Ectodermal cell (in vitro differentiated cells): Measurements from ENCODE around the gene LSM11.

ENCODE experiments used
- H3K27ac ChIP-seq: 2 replicates; pipeline ENCODE4 v1.7.0; 2013; ENCODE audit warnings: mild to moderate bottlenecking, low read depth, low read length; ENCODE audit not compliant: insufficient read depth, poor library complexity, severe bottlenecking
- H3K27me3 ChIP-seq: 2 replicates; pipeline ENCODE4 v1.7.0; 2013; ENCODE audit warnings: mild to moderate bottlenecking, low read length; ENCODE audit not compliant: insufficient read depth, control insufficient read depth, poor library complexity, severe bottlenecking
- H3K36me3 ChIP-seq: one replicate; pipeline ENCODE4 v1.7.0; 2013; ENCODE audit warnings: low read length; ENCODE audit not compliant: control insufficient read depth, insufficient read depth
- H3K4me1 ChIP-seq: one replicate; pipeline ENCODE4 v1.7.0; 2013; ENCODE audit warnings: low read length; ENCODE audit not compliant: control insufficient read depth, insufficient read depth
- H3K4me3 ChIP-seq: 2 replicates; pipeline ENCODE4 v1.7.0; 2013; ENCODE audit warnings: low read depth, low read length, control low read depth; ENCODE audit not compliant: insufficient read depth
- H3K9me3 ChIP-seq: 2 replicates; pipeline ENCODE4 v1.7.0; 2013; ENCODE audit warnings: mild to moderate bottlenecking, low read length, moderate library complexity; ENCODE audit not compliant: control insufficient read depth
- WGBS, 2 experiments: methylation state at CpG; one replicate each; pipeline ENCODE4 v1.1.7; 2013; ENCODE audit warnings: missing lambda C conversion rate in 2 of 2; 5-methylcytosine and 5-hydroxymethylcytosine counted together

Gene LSM11

GRCh38 chr5:157732596-157733262, 10.8 kb upstream of the LSM11 start:
- no peaks in the 10 kb centered on the region for H3K4me1 ChIP-seq
- H3K9me3 ChIP-seq: no peaks in the 10 kb centered on the region
- WGBS, 2 experiments: 93 to 95% methylated on average over 7 to 8 of the region's 8 CpGs
- peaks cover 17% of the 10 kb centered on the region for H3K36me3 ChIP-seq
- no peaks in the 10 kb centered on the region for H3K27me3 ChIP-seq
- no peak overlapping the region for H3K27ac ChIP-seq
- H3K4me3 ChIP-seq: no peak overlapping the region

GRCh38 chr5:157734436-157734835, 9.1 kb upstream of the LSM11 start:
- Histone ChIP-seq H3K27me3 (no peaks in the 10 kb centered on the region), H3K9me3 (no peaks in the 10 kb centered on the region), H3K27ac (no peak overlapping the region), H3K36me3 (peaks cover 25% of the 10 kb centered on the region), H3K4me1 (no peaks in the 10 kb centered on the region), H3K4me3 (no peak overlapping the region)
- WGBS, 2 experiments: 93 to 96% methylated on average over 7 of the region's 7 CpGs

GRCh38 chr5:157735991-157736390, 7.5 kb upstream of the LSM11 start:
- Histone ChIP-seq H3K27ac (no peak overlapping the region), H3K36me3 (peaks cover 25% of the 10 kb centered on the region), H3K4me3 (no peak overlapping the region), H3K4me1 (no peaks in the 10 kb centered on the region), H3K9me3 (no peaks in the 10 kb centered on the region), H3K27me3 (no peaks in the 10 kb centered on the region)
- 94 to 95% methylated on average over 6 of the region's 6 CpGs for WGBS, 2 experiments

- Histone ChIP-seq H3K4me3 (no peak overlapping the region), H3K9me3 (no peaks in the 10 kb centered on the region), H3K27ac (no peak overlapping the region), H3K36me3 (peaks cover 20% of the 10 kb centered on the region), H3K27me3 (peaks cover 7% of the 10 kb centered on the region), H3K4me1 (peaks cover 2% of the 10 kb centered on the region)
- 92% methylated on average over 11 to 12 of the region's 12 CpGs for WGBS, 2 experiments
Measured at GRCh38 chr5:157739388-157740228, 3.9 kb upstream of the LSM11 start.

GRCh38 chr5:157740229-157740610, 3.3 kb upstream of the LSM11 start:
- 61 to 71% methylated on average over 3 of the region's 3 CpGs for WGBS, 2 experiments

GRCh38 chr5:157741131-157741530, 2.4 kb upstream of the LSM11 start:
- Histone ChIP-seq H3K4me1 (peaks cover 7% of the 10 kb centered on the region), H3K9me3 (no peaks in the 10 kb centered on the region), H3K4me3 (no peak overlapping the region), H3K27ac (no peak overlapping the region), H3K27me3 (peaks cover 12% of the 10 kb centered on the region), H3K36me3 (peaks cover 14% of the 10 kb centered on the region)
- 91 to 94% methylated on average over 3 to 4 of the region's 4 CpGs for WGBS, 2 experiments

More at GRCh38 chr5:157740229-157740610, 3.3 kb upstream of the LSM11 start:
- Histone ChIP-seq H3K36me3 (peaks cover 20% of the 10 kb centered on the region), H3K4me3 (no peak overlapping the region), H3K27ac (no peak overlapping the region), H3K4me1 (peaks cover 7% of the 10 kb centered on the region), H3K27me3 (peaks cover 12% of the 10 kb centered on the region), H3K9me3 (no peaks in the 10 kb centered on the region)

- no peaks in the 10 kb centered on the region for H3K9me3 ChIP-seq
- peaks cover 12% of the 10 kb centered on the region for H3K27me3 ChIP-seq
- peaks cover 7% of the 10 kb centered on the region for H3K4me1 ChIP-seq
- peak overlapping the region; percentile 70 for H3K4me3 ChIP-seq
- H3K36me3 ChIP-seq: peaks cover under 1% of the 10 kb centered on the region
- no peak overlapping the region for H3K27ac ChIP-seq
- 14% methylated on average over 56 of the region's 56 CpGs for WGBS, 2 experiments
Measured at GRCh38 chr5:157744051-157745011, 819 bp downstream of the LSM11 start.

- H3K4me1 ChIP-seq: peaks cover 7% of the 10 kb centered on the region
- peak overlapping the region; percentile 70 for H3K4me3 ChIP-seq
- peaks cover 12% of the 10 kb centered on the region for H3K27me3 ChIP-seq
- no peak overlapping the region for H3K27ac ChIP-seq
- H3K36me3 ChIP-seq: no peaks in the 10 kb centered on the region
- H3K9me3 ChIP-seq: no peaks in the 10 kb centered on the region
- WGBS, 2 experiments: 87 to 91% methylated on average over 4 of the region's 4 CpGs
Measured at GRCh38 chr5:157745041-157745456, 1.5 kb downstream of the LSM11 start.

- Histone ChIP-seq H3K27ac (no peak overlapping the region), H3K4me3 (no peak overlapping the region), H3K27me3 (peaks cover 12% of the 10 kb centered on the region), H3K36me3 (no peaks in the 10 kb centered on the region), H3K9me3 (no peaks in the 10 kb centered on the region), H3K4me1 (peaks cover 7% of the 10 kb centered on the region)
- WGBS, 2 experiments: 85 to 88% methylated on average over 6 of the region's 6 CpGs
Measured at GRCh38 chr5:157747173-157747740, 3.7 kb downstream of the LSM11 start.
